SK-N-SH (cell line): Measurements from ENCODE around the gene NBEAL2. TPM values are rescaled to one million over a fixed set of nuclear protein-coding genes. Genes with fewer than 3 reads are reported as not detected.
"Not testable (repeated sequence)": the region's sequence is repeated elsewhere in the genome, so short reads cannot be mapped to it uniquely, and the experiment has no call there.

Experiments used
- CTCF ChIA-PET: fragments of 300-600, 350-600 bp; formaldehyde crosslinking; extraction: SDS; loops from one replicate; lab custom pipeline; 2021; lab: Yijun Ruan, JAX
- POLR2A ChIA-PET: fragments of 350-600 bp; sonication (Branson Sonifier 250); formaldehyde crosslinking; extraction: SDS; loops from one replicate; lab custom pipeline; 2020; ENCODE audit warnings: antibody characterized with exemption, inconsistent platforms; lab: Yijun Ruan, JAX
- DNase-seq: peaks from one replicate; pipeline ENCODE4 v3.0.0; 2012
- H2AFZ ChIP-seq: fragments of 200-600 bp; sonication (generic); 2 replicates; pipeline ENCODE4 v1.8.1; 2016; ENCODE audit warnings: antibody characterized with exemption, mild to moderate bottlenecking, low read depth
- H3F3A ChIP-seq: fragments of 200-600 bp; sonication (generic); replicated peaks from 2 replicates; pipeline ENCODE3; 2016; ENCODE audit warnings: antibody characterized with exemption, mild to moderate bottlenecking; ENCODE audit not compliant: insufficient read depth
- H3K27ac ChIP-seq, 2 experiments: fragments of 200-500 bp in 1 of 2; fragments of 200-600 bp in 1 of 2; sonication (Bioruptor generic) in 1 of 2; sonication (generic), shearing (Covaris generic) in 1 of 2; 2 replicates each; pipeline versions ENCODE4 v1.5.1 to v1.6.1; 2014 to 2016; ENCODE audit warnings: low read depth in 2 of 2, inconsistent platforms in 1 of 2, low read length in 1 of 2, mild to moderate bottlenecking in 1 of 2, mixed read lengths in 1 of 2
- H3K27me3 ChIP-seq: fragments of 200-600 bp; sonication (generic), shearing (Covaris generic); 2 replicates; pipeline ENCODE4 v1.6.1; 2016; ENCODE audit warnings: mixed run types; ENCODE audit not compliant: insufficient read depth
- H3K36me3 ChIP-seq, 2 experiments: fragments of 200-500 bp in 1 of 2; fragments of 200-600 bp in 1 of 2; sonication (Bioruptor generic) in 1 of 2; sonication (generic) in 1 of 2; replicated peaks in 1 of 2; 2 replicates each; pipeline versions ENCODE3 to v1.5.1; 2014 to 2016; ENCODE audit warnings: low read length in 1 of 2, mild to moderate bottlenecking in 1 of 2; ENCODE audit not compliant: insufficient read depth in 2 of 2, control insufficient read depth in 1 of 2
- H3K4me1 ChIP-seq, 2 experiments: fragments of 200-500 bp in 1 of 2; fragments of 200-600 bp in 1 of 2; sonication (Bioruptor generic) in 1 of 2; sonication (generic), shearing (Covaris generic) in 1 of 2; 2 replicates each; pipeline versions ENCODE4 v1.5.1 to v1.6.1; 2014 to 2016; ENCODE audit warnings: low read depth in 1 of 2, low read length in 1 of 2, mixed run types in 1 of 2; ENCODE audit not compliant: insufficient read depth in 2 of 2, control insufficient read depth in 1 of 2
- H3K4me2 ChIP-seq: fragments of 200-600 bp; sonication (generic), shearing (Covaris generic); 2 replicates; pipeline ENCODE4 v1.6.1; 2017; ENCODE audit warnings: mixed run types
- H3K4me3 ChIP-seq, 2 experiments: fragments of 200-500 bp in 1 of 2; fragments of 200-600 bp in 1 of 2; sonication (Bioruptor generic) in 1 of 2; sonication (generic), shearing (Covaris generic) in 1 of 2; 2 replicates each; pipeline versions ENCODE4 v1.5.1 to v1.8.1; 2014 to 2016; ENCODE audit warnings: low read depth in 2 of 2, inconsistent platforms in 1 of 2, low read length in 1 of 2, mild to moderate bottlenecking in 1 of 2, mixed read lengths in 1 of 2, moderate library complexity in 1 of 2
- H3K79me2 ChIP-seq: fragments of 200-600 bp; sonication (generic); 2 replicates; pipeline ENCODE4 v1.8.1; 2017; ENCODE audit warnings: mild to moderate bottlenecking; ENCODE audit not compliant: insufficient read depth
- H3K9ac ChIP-seq: fragments of 200-600 bp; sonication (generic); 2 replicates; pipeline ENCODE4 v1.6.1; 2017; ENCODE audit warnings: mixed run types
- H3K9me2 ChIP-seq: fragments of 200-600 bp; sonication (generic); 2 replicates; pipeline ENCODE4 v1.6.1; 2017; ENCODE audit warnings: mixed run types
- H3K9me3 ChIP-seq: fragments of 200-600 bp; sonication (generic); 2 replicates; pipeline ENCODE4 v1.6.1; 2017; ENCODE audit warnings: mixed run types, mild to moderate bottlenecking, moderate library complexity
- H4K20me1 ChIP-seq: fragments of 200-600 bp; sonication (generic); 2 replicates; pipeline ENCODE4 v1.6.1; 2017; ENCODE audit warnings: mild to moderate bottlenecking, mixed run types; ENCODE audit not compliant: insufficient read depth
- ELF1 ChIP-seq: IDR thresholded peaks from 2 replicates; pipeline ENCODE4 v1.4.0; 2012
- EZH2phosphoT487 ChIP-seq: fragments of 200-600 bp; sonication (generic); IDR thresholded peaks from 2 replicates; pipeline ENCODE4 v1.6.1; 2017; ENCODE audit warnings: low read depth, mixed run types, mild to moderate bottlenecking, antibody characterized with exemption, moderate library complexity, borderline replicate concordance
- FOXM1 ChIP-seq: IDR thresholded peaks from 2 replicates; pipeline ENCODE4 v1.4.0; 2012; ENCODE audit warnings: low read depth, mild to moderate bottlenecking
- GABPA ChIP-seq: IDR thresholded peaks from 2 replicates; pipeline ENCODE4 v1.4.0; 2012; ENCODE audit warnings: low read depth, mild to moderate bottlenecking
- NRF1 ChIP-seq: IDR thresholded peaks from 2 replicates; pipeline ENCODE4 v1.6.1; 2012; ENCODE audit warnings: low read depth, mild to moderate bottlenecking, low read length
- POLR2AphosphoS5 ChIP-seq: IDR thresholded peaks from 2 replicates; pipeline ENCODE4 v1.6.1; 2012; ENCODE audit warnings: low read depth, low read length
- RXRA ChIP-seq: IDR thresholded peaks from 2 replicates; pipeline ENCODE4 v1.4.0; 2012; ENCODE audit warnings: low read depth, mild to moderate bottlenecking, borderline replicate concordance
- SIN3A ChIP-seq: IDR thresholded peaks from 2 replicates; pipeline ENCODE4 v1.6.1; 2012; ENCODE audit warnings: low read depth, mild to moderate bottlenecking, low read length, moderate library complexity, borderline replicate concordance
- SMC3 ChIP-seq: IDR thresholded peaks from 2 replicates; pipeline ENCODE4 v1.6.1; 2012; ENCODE audit warnings: low read depth, low read length, improper control_type of control experiment
- WGBS: methylation state at CpG from one replicate; pipeline ENCODE4 v1.1.6; 2017; ENCODE audit warnings: low lambda C conversion rate; 5-methylcytosine and 5-hydroxymethylcytosine counted together
- polyA plus RNA-seq, 3 experiments: library from polyadenylated mRNA; depleted of rRNA; stranded (reverse); fragments of >200 nt; gene quantifications; 2 replicates each; pipeline ENCODE4 v1.2.3, GENCODE V29; 2012
- TF ChIP-seq, protein P1 (sequence below): IDR thresholded peaks from 2 replicates; pipeline ENCODE4 v1.4.0; 2012; ENCODE audit warnings: low read depth, borderline replicate concordance
- TF ChIP-seq, protein P2 (sequence below): fragments of 150-350 bp; IDR thresholded peaks from 2 replicates; pipeline ENCODE4 v1.6.1; 2016; ENCODE audit warnings: mild to moderate bottlenecking, low read depth, low read length
- TF ChIP-seq, protein P3 (sequence below): fragments of 150-350 bp; IDR thresholded peaks from 2 replicates; pipeline ENCODE4 v1.6.1; 2017; ENCODE audit warnings: antibody characterized with exemption, low read length, low read depth, borderline replicate concordance
- TF ChIP-seq, protein P4 (sequence below): IDR thresholded peaks from 2 replicates; pipeline ENCODE4 v1.4.0; 2012; ENCODE audit warnings: low read depth
- TF ChIP-seq, protein P5 (sequence below): IDR thresholded peaks from 2 replicates; pipeline ENCODE4 v1.4.0; 2012; ENCODE audit warnings: low read depth, borderline replicate concordance

The NBEAL2 gene
- polyA plus RNA-seq, 1 of the 3 experiments (the other 2 are of a cell fraction): 20.3 TPM

DNA sequence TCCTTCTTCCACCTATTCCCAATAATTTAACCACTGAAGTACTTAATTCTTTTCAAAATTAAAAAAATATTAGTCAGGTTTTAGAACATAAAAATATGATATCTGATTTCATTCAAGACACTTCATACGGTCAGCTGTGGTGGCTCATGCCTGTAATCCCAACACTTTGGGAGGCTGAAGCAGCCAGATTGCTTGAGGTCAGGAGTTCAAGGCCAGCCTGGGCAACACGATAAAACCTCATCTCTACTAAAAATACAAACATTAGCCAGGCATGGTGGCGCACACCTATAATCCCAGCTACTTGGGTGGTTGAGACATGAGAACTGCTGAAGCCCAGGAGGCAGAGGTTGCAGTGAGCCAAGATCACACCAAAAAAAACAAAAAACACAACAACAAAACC is 56.7 kb downstream of the NBEAL2 start:
- Histone ChIP-seq H3K36me3 (peaks cover 44 to 74% of the 10 kb centered on the region in 2 experiments), H3K9ac (no peak overlapping the region), H3K79me2 (peaks cover 26% of the 10 kb centered on the region; the same call in 1 of the 2 replicates), H4K20me1 (no peaks in the 10 kb centered on the region; the same call in 1 of the 2 replicates)
- WGBS: 85% methylated on average over 3 of the region's 3 CpGs
- TF ChIP-seq, protein P1, sequence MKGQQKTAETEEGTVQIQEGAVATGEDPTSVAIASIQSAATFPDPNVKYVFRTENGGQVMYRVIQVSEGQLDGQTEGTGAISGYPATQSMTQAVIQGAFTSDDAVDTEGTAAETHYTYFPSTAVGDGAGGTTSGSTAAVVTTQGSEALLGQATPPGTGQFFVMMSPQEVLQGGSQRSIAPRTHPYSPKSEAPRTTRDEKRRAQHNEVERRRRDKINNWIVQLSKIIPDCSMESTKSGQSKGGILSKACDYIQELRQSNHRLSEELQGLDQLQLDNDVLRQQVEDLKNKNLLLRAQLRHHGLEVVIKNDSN: no peak
- TF ChIP-seq, all 33 proteins: peak for 0
- DNase-seq: no peak
- peaks cover 29% of the 10 kb centered on the region for H3F3A ChIP-seq
- no peaks in the 10 kb centered on the region for H3K9me3 ChIP-seq
- ChIA-PET CTCF (interaction anchor here (0.6 to 1.0 kb wide), 2 partner anchors 113 to 288 kb away, joined by 3 to 5 read pairs; no protein-coding TSS in a partner anchor), POLR2A (interaction anchor here (0.6 kb wide), 1 partner anchor 11 kb away, joined by 3 read pairs; no protein-coding TSS in a partner anchor)
- no peak overlapping the region for H3K4me2 ChIP-seq
- no peaks in the 10 kb centered on the region for H3K27me3 ChIP-seq
- H3K27ac ChIP-seq: no peak overlapping the region
- no peak overlapping the region for H3K4me3 ChIP-seq
- no peaks in the 10 kb centered on the region for H3K9me2 ChIP-seq
- H3K4me1 ChIP-seq: no peaks in the 10 kb centered on the region
- no peak overlapping the region for H2AFZ ChIP-seq

DNA sequence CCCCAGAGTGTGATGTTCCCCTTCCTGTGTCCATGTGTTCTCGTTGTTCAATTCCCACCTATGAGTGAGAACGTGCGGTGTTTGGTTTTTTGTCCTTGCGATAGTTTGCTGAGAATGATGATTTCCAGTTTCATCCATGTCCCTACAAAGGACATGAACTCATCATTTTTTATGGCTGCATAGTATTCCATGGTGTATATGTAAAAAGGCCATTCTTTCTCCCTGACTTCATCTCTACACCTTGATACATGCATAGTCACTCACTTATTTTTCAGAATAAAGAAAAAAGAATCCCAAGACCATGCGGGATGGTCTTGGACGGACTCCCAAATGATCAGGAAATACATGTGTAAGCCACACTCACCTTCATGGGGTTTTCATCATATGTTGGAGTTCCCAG is 57.8 kb downstream of the NBEAL2 start:
- H3K4me2 ChIP-seq, H3K27ac ChIP-seq, H2AFZ ChIP-seq, H4K20me1 ChIP-seq, H3K4me3 ChIP-seq, CTCF ChIA-PET, DNase-seq, H3K9me2 ChIP-seq, H3K9me3 ChIP-seq, H3K9ac ChIP-seq, H3K4me1 ChIP-seq, POLR2A ChIA-PET, H3K27me3 ChIP-seq: not testable (repeated sequence)
- Histone ChIP-seq H3K79me2 (peaks cover 26% of the 10 kb centered on the region; the same call in 1 of the 2 replicates), H3F3A (peaks cover 30% of the 10 kb centered on the region), H3K36me3 (peaks cover 49 to 80% of the 10 kb centered on the region in 2 experiments)
- WGBS: 67% methylated on average over 3 of the region's 6 CpGs

DNA sequence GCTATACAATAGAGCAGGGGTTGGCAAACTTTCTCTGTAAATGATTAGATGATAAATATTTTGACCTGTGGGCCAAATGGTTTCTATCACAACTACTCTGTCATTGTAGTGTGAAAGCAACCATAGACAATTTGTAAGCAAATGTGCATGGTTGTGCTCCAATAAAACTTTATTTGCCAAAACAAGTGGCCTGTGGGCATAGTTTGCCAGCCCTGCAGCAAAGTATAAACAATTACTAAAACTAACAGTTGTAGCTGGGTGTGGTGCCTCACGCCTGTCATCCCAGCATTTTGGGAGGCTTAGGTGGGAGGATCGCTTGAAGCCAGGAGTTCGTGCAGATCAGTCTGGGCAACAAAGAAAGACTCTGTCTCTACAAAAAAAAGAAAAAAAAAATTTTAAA is 61.6 kb downstream of the NBEAL2 start:
- Histone ChIP-seq H3K4me3 (no peak overlapping the region), H3F3A (peaks cover 25% of the 10 kb centered on the region), H3K4me1 (no peaks in the 10 kb centered on the region), H3K9me2 (no peaks in the 10 kb centered on the region), H3K27me3 (no peaks in the 10 kb centered on the region), H4K20me1 (no peaks in the 10 kb centered on the region), H2AFZ (no peak overlapping the region), H3K79me2 (peaks cover 26% of the 10 kb centered on the region), H3K9me3 (no peaks in the 10 kb centered on the region), H3K36me3 (peaks cover 35 to 81% of the 10 kb centered on the region in 2 experiments), H3K9ac (no peak overlapping the region), H3K4me2 (no peak overlapping the region), H3K27ac (no peak overlapping the region)
- POLR2A ChIA-PET: no interaction called here
- CTCF ChIA-PET: no interaction called here
- 97% methylated on average over 3 of the region's 3 CpGs for WGBS
- DNase-seq: no peak
- TF ChIP-seq FOXM1: no peak
- TF ChIP-seq, protein P2, sequence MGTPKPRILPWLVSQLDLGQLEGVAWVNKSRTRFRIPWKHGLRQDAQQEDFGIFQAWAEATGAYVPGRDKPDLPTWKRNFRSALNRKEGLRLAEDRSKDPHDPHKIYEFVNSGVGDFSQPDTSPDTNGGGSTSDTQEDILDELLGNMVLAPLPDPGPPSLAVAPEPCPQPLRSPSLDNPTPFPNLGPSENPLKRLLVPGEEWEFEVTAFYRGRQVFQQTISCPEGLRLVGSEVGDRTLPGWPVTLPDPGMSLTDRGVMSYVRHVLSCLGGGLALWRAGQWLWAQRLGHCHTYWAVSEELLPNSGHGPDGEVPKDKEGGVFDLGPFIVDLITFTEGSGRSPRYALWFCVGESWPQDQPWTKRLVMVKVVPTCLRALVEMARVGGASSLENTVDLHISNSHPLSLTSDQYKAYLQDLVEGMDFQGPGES: no peak
- TF ChIP-seq SIN3A: no peak
- TF ChIP-seq, protein P3, sequence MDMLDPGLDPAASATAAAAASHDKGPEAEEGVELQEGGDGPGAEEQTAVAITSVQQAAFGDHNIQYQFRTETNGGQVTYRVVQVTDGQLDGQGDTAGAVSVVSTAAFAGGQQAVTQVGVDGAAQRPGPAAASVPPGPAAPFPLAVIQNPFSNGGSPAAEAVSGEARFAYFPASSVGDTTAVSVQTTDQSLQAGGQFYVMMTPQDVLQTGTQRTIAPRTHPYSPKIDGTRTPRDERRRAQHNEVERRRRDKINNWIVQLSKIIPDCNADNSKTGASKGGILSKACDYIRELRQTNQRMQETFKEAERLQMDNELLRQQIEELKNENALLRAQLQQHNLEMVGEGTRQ: no peak
- TF ChIP-seq SMC3: no peak
- TF ChIP-seq, protein P4, sequence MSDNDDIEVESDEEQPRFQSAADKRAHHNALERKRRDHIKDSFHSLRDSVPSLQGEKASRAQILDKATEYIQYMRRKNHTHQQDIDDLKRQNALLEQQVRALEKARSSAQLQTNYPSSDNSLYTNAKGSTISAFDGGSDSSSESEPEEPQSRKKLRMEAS: no peak
- TF ChIP-seq, protein P5, sequence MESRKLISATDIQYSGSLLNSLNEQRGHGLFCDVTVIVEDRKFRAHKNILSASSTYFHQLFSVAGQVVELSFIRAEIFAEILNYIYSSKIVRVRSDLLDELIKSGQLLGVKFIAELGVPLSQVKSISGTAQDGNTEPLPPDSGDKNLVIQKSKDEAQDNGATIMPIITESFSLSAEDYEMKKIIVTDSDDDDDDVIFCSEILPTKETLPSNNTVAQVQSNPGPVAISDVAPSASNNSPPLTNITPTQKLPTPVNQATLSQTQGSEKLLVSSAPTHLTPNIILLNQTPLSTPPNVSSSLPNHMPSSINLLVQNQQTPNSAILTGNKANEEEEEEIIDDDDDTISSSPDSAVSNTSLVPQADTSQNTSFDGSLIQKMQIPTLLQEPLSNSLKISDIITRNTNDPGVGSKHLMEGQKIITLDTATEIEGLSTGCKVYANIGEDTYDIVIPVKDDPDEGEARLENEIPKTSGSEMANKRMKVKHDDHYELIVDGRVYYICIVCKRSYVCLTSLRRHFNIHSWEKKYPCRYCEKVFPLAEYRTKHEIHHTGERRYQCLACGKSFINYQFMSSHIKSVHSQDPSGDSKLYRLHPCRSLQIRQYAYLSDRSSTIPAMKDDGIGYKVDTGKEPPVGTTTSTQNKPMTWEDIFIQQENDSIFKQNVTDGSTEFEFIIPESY: no peak
- TF ChIP-seq POLR2AphosphoS5: no peak
- no peak for TF ChIP-seq RXRA
- TF ChIP-seq, protein P1: no peak
- TF ChIP-seq NRF1: no peak
- TF ChIP-seq ELF1: no peak
- TF ChIP-seq EZH2phosphoT487: no peak
- TF ChIP-seq GABPA: no peak
- TF ChIP-seq, all 33 proteins: peak for 0
